HG03342 (cell line): ENCODE results near the gene NXN.
"Not testable (repeated sequence)": the region's sequence is repeated elsewhere in the genome, so short reads cannot be mapped to it uniquely, and the experiment has no call there.

Experiments
- ATAC-seq: cut with Tn5 transposase; IDR thresholded peaks from one replicate; pipeline ENCODE4 v1.9.1; 2021; ENCODE audit warnings: mild to moderate bottlenecking, moderate library complexity; ENCODE audit not compliant: unreplicated experiment

NXN gene

GRCh38 chr17:1007310-1008007, 27.9 kb upstream of the NXN start:
- no peak for ATAC-seq

GRCh38 chr17:1006054-1006453, 26.5 kb upstream of the NXN start:
- ATAC-seq = no peak

- ATAC-seq = no peak
These were observed 25.9 kb upstream of the NXN start for GRCh38 chr17:1005361-1005946.

- no peak for ATAC-seq
These were observed 25.3 kb upstream of the NXN start for GRCh38 chr17:1004769-1005295.

- no peak for ATAC-seq
These were observed 24.6 kb upstream of the NXN start for GRCh38 chr17:1003972-1004768.

GRCh38 chr17:1003633-1003971, 24.0 kb upstream of the NXN start:
- no peak for ATAC-seq

- no peak for ATAC-seq
These were observed 23.4 kb upstream of the NXN start for GRCh38 chr17:1002771-1003555.

GRCh38 chr17:1002412-1002753, 22.8 kb upstream of the NXN start:
- ATAC-seq = no peak

GRCh38 chr17:1001640-1002411, 22.2 kb upstream of the NXN start:
- no peak for ATAC-seq

- no peak for ATAC-seq
These were observed 21.3 kb upstream of the NXN start for GRCh38 chr17:1000597-1001461.

- no peak for ATAC-seq
These were observed 18.5 kb upstream of the NXN start for GRCh38 chr17:998111-998510.

- ATAC-seq = peak; percentile 85
These were observed 17.2 kb upstream of the NXN start, which contains the start of gene TIMM22 for GRCh38 chr17:996554-997344. Gene TIMM22 (plus strand): TSS chr17:997129. CDS start chr17:997143, 14 bp downstream.

- not testable (repeated sequence) for ATAC-seq
These were observed 15.7 kb upstream of the NXN start for GRCh38 chr17:995324-995723.

GRCh38 chr17:992933-993332, 13.4 kb upstream of the NXN start:
- ATAC-seq = no peak

- ATAC-seq = no peak
These were observed 9.0 kb upstream of the NXN start for GRCh38 chr17:988561-988960.

GRCh38 chr17:987931-988330, 8.4 kb upstream of the NXN start:
- ATAC-seq = no peak

- no peak for ATAC-seq
These were observed 6.8 kb upstream of the NXN start for GRCh38 chr17:986322-986929.

GRCh38 chr17:983921-984320, 4.3 kb upstream of the NXN start:
- no peak for ATAC-seq
